Kidney glomerular epithelial cell (primary cell): ENCODE results near the gene C11orf42.
"Not testable (repeated sequence)": the region's sequence is repeated elsewhere in the genome, so short reads cannot be mapped to it uniquely, and the experiment has no call there.

ENCODE experiments used
- DNase-seq: peaks from one replicate; lab custom pipeline; 2025; lab: John Stamatoyannopoulos, UW

The C11orf42 gene

DNA sequence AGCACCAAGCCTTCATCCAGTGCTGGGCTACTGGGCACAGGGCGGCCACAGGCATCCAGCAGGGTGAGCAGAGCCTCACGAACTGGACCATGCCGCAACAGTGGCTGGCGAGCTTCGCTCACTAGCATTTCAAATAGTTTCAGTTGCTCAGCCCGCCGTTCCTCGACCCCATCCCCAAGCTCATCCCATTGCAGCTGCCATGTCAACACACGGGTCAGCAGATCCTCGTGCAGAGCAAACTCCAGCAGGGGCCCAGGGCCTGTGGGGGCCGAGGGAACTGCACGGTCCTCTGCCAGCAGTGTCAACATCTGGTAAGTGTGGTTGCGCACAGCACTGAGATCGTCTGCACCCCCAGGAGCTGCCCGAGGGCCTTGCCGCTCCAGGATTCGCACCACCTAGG is 18.5 kb downstream of the C11orf42 start:
- no peak for DNase-seq

DNA sequence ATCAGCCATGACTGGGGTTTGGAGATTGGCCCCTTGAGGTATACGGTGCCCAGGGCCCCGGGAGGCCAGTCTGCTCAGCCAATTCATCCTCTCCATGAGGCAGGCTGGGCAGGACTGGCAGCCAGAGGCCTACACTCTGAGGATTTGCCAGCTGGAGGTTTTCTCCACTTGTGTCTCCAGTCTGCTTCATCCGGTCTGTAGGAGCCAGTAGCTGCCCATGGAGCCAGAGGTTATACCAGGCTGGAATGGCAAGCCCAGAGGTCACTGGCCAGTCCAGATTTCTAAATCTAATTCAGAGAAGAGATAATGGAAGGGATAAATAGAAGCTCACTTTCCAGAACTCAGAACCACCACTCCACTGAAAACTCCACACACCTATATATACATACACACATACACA is 19.1 kb downstream of the C11orf42 start:
- no peak for DNase-seq

DNA sequence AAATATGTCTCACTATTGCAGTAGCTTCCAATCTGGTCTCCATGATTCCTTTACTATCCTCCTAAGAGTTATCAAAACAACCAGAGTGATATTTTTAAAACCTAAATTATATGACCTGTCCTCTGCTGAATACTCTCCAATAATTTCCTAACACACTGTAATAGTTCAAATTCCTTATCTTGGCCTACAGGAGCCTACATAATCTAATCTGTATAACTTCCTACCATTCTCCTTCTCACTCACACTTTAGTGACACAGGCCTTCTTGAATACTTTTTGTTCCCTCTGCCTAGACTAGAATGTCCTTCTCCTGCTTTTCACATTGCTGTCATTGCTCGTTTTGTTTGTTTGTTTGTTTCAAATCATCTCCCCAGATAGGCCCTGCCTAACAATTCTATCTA is 19.7 kb downstream of the C11orf42 start:
- DNase-seq = no peak

DNA sequence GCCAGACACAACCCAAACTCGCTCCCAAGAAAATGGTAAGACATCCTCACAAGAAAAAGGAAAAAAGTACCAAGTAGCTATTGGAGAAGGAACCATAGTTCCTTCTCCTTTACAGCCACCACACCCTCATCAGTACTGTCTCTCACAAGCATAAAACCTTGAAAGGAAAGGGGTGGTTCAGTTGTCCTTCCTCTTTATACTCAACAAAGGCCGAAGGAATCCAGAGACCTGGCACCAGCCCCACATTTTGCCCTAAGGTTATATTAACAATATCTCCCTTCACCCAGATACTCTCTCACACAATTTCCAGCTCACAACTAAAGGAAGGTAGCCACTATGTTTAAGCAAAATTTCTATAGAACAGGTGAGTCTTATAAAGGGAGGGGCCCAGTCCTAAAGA is 20.5 kb downstream of the C11orf42 start:
- DNase-seq = no peak

- no peak for DNase-seq
These were observed 23.2 kb downstream of the C11orf42 start for GRCh38 chr11:6228520-6228919.

DNA sequence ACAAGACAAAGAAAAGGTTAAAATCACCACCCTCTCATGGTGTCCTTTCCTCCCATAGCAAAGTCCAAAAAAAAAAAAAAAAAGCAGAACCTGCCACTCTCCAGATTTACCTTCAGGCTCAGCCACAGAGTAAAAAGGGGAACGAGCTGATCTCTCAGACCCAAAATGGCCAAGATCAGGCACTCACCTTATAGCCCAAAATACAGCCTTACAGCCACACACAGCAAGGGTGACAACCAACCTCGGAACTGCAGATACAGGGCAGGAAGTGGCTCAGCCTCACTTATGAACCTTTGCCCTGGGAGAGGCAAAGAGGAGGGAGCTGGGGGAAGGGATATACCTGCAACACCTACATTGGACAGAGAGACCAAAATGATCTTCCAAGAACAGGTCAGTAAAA is 24.6 kb downstream of the C11orf42 start:
- no peak for DNase-seq

- no peak for DNase-seq
These were observed 27.5 kb downstream of the C11orf42 start for GRCh38 chr11:6232899-6233298.

GRCh38 chr11:6233984-6234386 is 28.6 kb downstream of the C11orf42 start:
- DNase-seq = no peak

DNA sequence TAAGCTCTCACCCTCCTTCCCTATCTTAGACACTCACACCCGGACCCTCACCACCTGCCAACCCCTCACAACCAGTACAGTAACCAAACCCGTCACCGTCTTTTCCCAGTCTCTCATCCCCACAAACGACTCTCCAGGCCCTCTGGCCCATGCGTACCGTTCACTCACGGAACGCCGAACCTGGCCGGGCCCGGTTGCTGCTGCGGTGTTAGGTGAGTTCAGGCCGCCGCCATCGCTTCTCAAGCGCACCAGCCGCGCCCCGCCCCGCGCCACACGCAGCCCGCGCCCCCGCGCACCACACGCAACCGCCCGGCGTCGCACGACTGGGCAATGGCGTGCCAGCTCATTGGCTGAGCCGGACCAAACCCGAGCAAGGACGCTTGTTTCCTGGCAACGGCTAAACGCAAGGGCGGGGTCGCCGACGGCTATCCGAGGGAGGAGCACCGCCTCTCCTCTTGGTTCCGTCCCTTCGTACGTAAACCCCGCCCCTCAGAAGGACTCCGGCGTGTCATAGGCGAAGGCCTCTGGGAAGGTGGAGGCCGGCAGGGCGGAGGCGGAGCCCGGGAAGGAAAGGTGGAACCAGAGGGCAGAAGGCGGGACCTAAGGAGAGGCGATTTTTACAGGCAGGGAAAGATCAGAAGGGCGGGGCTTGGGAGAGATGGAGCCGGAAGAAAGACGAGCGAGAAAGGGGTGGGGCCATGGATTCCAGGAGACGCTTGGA is 29.2 kb downstream of the C11orf42 start, which contains the start of gene FHIP1B:
Gene FHIP1B, minus strand, starts transcription at position 250 of the 721 bp plus-strand sequence. CDS start 10,120 bp downstream, outside the sequence.
- DNase-seq = peak; percentile 100

- DNase-seq = no peak
These were observed 31.9 kb downstream of the C11orf42 start for GRCh38 chr11:6237266-6237665.

GRCh38 chr11:6237761-6238302 is 32.5 kb downstream of the C11orf42 start:
- no peak for DNase-seq

DNA sequence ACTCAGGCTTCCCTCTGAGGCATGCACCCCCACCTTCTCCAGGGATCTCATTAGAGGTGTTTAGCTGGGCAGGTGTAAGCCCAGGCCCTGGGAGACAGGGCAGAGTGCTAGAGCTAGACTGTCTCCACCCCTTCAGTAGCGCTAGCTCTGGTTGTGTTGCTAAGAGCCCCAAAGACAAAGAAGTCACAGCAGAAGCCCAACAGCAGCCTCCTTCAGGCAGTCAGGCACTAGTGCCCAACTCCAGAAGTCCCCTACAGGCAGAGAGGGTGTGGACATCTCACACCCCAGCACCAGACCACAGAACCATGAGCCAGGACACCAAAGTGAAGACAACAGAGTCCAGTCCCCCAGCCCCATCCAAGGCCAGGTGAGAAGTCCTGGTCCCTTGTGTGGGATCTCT is 33.5 kb downstream of the C11orf42 start, which contains the start of gene CNGA4:
Gene CNGA4, plus strand, starts transcription at position 188 of the 400 bp plus-strand sequence. Its CDS starts 118 bp downstream, at position 306.
- DNase-seq = no peak

- no peak for DNase-seq
These were observed 34.8 kb downstream of the C11orf42 start for GRCh38 chr11:6240139-6240538.

DNA sequence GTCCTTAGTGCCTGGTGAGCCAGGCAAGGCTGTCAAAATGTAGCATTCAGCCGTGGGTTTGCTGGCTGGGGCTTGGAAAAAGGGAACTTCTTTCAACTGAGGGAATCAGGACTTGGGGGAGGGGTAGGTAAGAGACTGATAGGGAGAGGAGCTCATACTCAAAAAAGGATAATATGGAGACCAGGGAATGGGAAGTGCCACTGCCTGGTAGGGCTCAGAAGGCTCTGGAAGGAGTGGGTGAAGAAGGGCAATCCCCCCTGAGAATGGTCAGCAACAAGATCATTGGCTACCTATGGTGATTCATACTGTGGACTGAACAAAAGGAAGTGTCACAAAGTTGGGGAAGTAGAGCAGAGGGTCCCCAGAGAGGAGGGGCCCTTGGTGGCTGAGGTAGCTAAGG is 35.4 kb downstream of the C11orf42 start:
- DNase-seq = no peak

DNA sequence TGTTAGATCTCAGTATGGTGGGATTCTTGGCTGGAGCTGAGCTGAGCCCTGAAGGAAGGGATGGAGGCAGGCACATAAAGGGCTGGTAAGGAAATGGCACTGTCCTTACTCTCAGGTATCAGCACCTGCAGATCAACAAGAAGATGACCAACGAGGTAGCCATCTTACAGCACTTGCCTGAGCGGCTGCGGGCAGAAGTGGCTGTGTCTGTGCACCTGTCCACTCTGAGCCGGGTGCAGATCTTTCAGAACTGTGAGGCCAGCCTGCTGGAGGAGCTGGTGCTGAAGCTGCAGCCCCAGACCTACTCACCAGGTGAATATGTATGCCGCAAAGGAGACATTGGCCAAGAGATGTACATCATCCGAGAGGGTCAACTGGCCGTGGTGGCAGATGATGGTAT is 36.0 kb downstream of the C11orf42 start:
- no peak for DNase-seq

DNA sequence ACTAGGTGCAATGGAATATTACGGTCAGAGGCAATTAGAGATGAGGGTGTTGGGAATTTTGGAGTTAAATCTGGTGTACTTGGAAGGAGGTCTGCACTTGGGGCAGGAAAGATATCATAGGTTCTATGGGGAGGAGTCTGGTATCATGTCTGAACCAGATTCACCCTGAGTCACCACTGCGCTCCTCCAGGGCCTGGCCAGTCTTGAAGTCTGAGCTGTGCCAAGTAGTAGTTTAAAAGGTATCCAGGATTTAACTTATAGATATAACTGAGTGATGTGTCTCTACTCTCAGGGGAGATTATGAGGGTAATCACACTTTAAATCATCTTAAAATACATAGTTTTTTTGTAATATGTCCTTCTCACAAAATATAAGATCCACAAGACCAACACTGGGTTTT is 40.2 kb downstream of the C11orf42 start:
- DNase-seq = no peak

DNA sequence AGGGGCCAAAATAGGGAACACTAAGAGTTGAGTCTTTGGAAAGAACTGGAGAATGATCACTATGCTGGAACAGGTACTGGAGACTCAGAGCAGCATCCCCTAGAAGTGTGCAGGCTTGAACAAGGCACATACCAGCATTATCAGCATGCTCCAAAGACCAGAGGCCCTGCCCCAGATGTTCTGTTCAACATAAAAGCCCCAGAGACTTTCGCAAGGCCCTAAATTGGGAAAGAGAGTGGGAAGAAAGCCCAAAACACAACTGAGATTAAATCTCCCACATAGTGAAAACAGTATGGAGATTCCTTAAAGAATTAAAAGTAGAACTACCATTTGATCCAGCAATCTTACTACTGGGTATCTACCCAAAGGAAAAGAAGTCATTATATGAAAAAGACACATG is 42.9 kb downstream of the C11orf42 start:
- no peak for DNase-seq

GRCh38 chr11:6248897-6249296 is 43.5 kb downstream of the C11orf42 start:
- not testable (repeated sequence) for DNase-seq

DNA sequence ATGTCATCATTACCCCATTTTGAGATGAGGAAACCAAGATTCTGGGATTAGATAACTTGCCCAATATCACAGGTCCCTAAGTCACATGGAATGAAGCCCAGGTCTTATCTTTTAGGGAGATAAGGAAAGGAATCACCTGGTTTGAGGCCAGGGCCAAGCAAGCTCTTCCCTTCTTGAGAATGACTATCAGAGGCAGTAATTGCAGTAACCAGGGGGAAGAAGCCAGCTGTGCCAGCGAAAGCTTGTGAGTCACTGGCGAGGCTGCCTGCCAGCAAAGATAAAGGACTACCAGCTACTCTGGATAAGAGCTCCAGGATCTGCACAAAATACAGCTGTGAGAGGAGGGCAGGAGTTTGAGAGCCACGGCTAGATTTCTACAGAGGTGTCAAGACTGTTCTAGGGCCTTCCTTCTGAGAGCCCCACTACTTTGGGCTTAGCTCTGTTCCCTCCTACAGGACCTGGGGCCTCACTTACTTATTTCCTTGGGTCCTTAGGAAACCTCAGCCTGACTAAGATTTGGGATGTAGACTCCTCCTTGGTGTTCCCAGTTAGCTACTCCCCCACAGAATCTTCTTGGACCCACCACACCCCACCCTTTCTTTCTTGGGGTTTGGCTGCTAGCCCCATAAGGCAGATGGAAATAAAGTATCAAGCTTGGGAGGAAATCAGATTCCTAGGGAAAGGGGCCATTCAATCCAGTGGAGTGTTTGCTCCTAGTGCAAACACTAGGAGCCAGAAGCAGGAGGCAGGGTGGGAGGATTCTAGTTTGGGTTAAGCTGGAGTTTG is 44.6 kb downstream of the C11orf42 start:
- DNase-seq = peak; percentile 66

- DNase-seq = peak; percentile 58
These were observed 45.9 kb downstream of the C11orf42 start for GRCh38 chr11:6251120-6251733.

- DNase-seq = no peak
These were observed 46.7 kb downstream of the C11orf42 start for GRCh38 chr11:6251990-6252473.

- no peak for DNase-seq
These were observed 47.8 kb downstream of the C11orf42 start for GRCh38 chr11:6253197-6253596.
